HEK293T (cell line): ENCODE measurements around the gene CCSER1.

Source experiments
- CTCF ChIA-PET: fragments of 350-600 bp; formaldehyde crosslinking; extraction: SDS; loops from one replicate; lab custom pipeline; 2021; ENCODE audit warnings: antibody characterized with exemption, inconsistent platforms; lab: Yijun Ruan, JAX
- POLR2A ChIA-PET: fragments of 350-600 bp; formaldehyde crosslinking; extraction: SDS; loops from one replicate; lab custom pipeline; 2020; ENCODE audit warnings: antibody characterized with exemption, inconsistent platforms; lab: Yijun Ruan, JAX
- DNase-seq: peaks from one replicate; pipeline ENCODE4 v3.0.0; 2012; ENCODE audit warnings: mixed read lengths; ENCODE audit errors: extremely low spot score
- ARNT ChIP-seq: fragments of 450-650 bp; IDR thresholded peaks from 2 replicates; pipeline ENCODE4 v1.6.1; 2017; ENCODE audit warnings: mild to moderate bottlenecking
- BHLHE40 ChIP-seq: fragments of 450-650 bp; IDR thresholded peaks from 2 replicates; pipeline ENCODE4 v1.6.1; 2016; ENCODE audit warnings: mild to moderate bottlenecking, moderate library complexity, borderline replicate concordance
- CTBP1 ChIP-seq: fragments of 450-650 bp; IDR thresholded peaks from 2 replicates; pipeline ENCODE4 v1.6.1; 2016; ENCODE audit warnings: borderline replicate concordance
- ELF4 ChIP-seq: fragments of 450-650 bp; IDR thresholded peaks from 2 replicates; pipeline ENCODE4 v1.6.1; 2017; ENCODE audit warnings: antibody characterized with exemption
- FOXA1 ChIP-seq: fragments of 450-650 bp; IDR thresholded peaks from 2 replicates; pipeline ENCODE4 v1.6.1; 2016; ENCODE audit warnings: mild to moderate bottlenecking
- FOXK2 ChIP-seq: fragments of 450-650 bp; IDR thresholded peaks from 2 replicates; pipeline ENCODE4 v1.6.1; 2016; ENCODE audit warnings: mild to moderate bottlenecking
- FOXM1 ChIP-seq: fragments of 450-650 bp; IDR thresholded peaks from 2 replicates; pipeline ENCODE4 v1.6.1; 2017; ENCODE audit warnings: mild to moderate bottlenecking, borderline replicate concordance
- HDGF ChIP-seq: fragments of 450-650 bp; IDR thresholded peaks from 2 replicates; pipeline ENCODE4 v1.6.1; 2017; ENCODE audit warnings: antibody characterized with exemption, borderline replicate concordance
- L3MBTL2 ChIP-seq: fragments of 450-650 bp; conservative IDR thresholded peaks from 2 replicates; pipeline ENCODE4 v1.6.1; 2016; ENCODE audit warnings: mild to moderate bottlenecking
- LEF1 ChIP-seq: fragments of 450-650 bp; IDR thresholded peaks from 2 replicates; pipeline ENCODE4 v1.6.1; 2017; ENCODE audit warnings: mild to moderate bottlenecking, borderline replicate concordance
- NFRKB ChIP-seq: fragments of 450-650 bp; IDR thresholded peaks from 2 replicates; pipeline ENCODE4 v1.6.1; 2016; ENCODE audit warnings: mild to moderate bottlenecking, moderate library complexity
- PKNOX1 ChIP-seq: fragments of 450-650 bp; IDR thresholded peaks from 2 replicates; pipeline ENCODE4 v1.6.1; 2016
- SP1 ChIP-seq: fragments of 450-650 bp; IDR thresholded peaks from 2 replicates; pipeline ENCODE4 v1.6.1; 2017
- SUZ12 ChIP-seq: fragments of 450-650 bp; IDR thresholded peaks from 2 replicates; pipeline ENCODE4 v1.6.1; 2016; ENCODE audit warnings: mild to moderate bottlenecking
- TARDBP ChIP-seq: fragments of 450-650 bp; IDR thresholded peaks from 2 replicates; pipeline ENCODE4 v1.6.1; 2016
- ZNF384 ChIP-seq: fragments of 450-650 bp; IDR thresholded peaks from 2 replicates; pipeline ENCODE4 v1.6.1; 2016

The CCSER1 gene

GRCh38 chr4:90126805-90127204 is 389 bp upstream of the CCSER1 start:
- DNase-seq, result no peak
- ChIA-PET CTCF (no interaction called here), POLR2A (no interaction called here)
- TF ChIP-seq CTBP1 (no peak), ARNT (no peak), FOXK2 (no peak), SUZ12 (no peak), FOXA1 (no peak)

- ChIA-PET CTCF (no interaction called here), POLR2A (interaction anchor here (1.0 kb wide), 2 partner anchors 10 to 119 kb away, joined by 3 to 5 read pairs; no protein-coding TSS in a partner anchor)
- peak; percentile 38 for DNase-seq
- TF ChIP-seq FOXA1, result no peak
- TF ChIP-seq HDGF, result no peak
- TF ChIP-seq ARNT, result 0 out of 2 replicates have a peak, but pooled peaks have one; percentile 4
- TF ChIP-seq LEF1, result no peak
These were observed 632 bp downstream of the CCSER1 start for GRCh38 chr4:90127706-90128345.

- ChIA-PET CTCF (no interaction called here), POLR2A (interaction anchor here (0.6 to 1.0 kb wide), 3 partner anchors 8 to 118 kb away, joined by 3 to 5 read pairs (median 3); no protein-coding TSS in a partner anchor)
- DNase-seq, result no peak
- no peak for TF ChIP-seq HDGF
- no peak for TF ChIP-seq PKNOX1
These were observed 1.8 kb downstream of the CCSER1 start for GRCh38 chr4:90128961-90129495.

GRCh38 chr4:90130076-90130475 is 2.9 kb downstream of the CCSER1 start:
- CTCF ChIA-PET, result no interaction called here
- TF ChIP-seq HDGF (no peak), FOXK2 (no peak)
- DNase-seq, result peak; percentile 7
- POLR2A ChIA-PET, result no interaction called here

GRCh38 chr4:90137555-90137954 is 10.4 kb downstream of the CCSER1 start:
- ChIA-PET POLR2A (interaction anchor here (1.5 kb wide), 1 partner anchor 9 kb away, joined by 5 read pairs; no protein-coding TSS in a partner anchor), CTCF (no interaction called here)
- no peak for TF ChIP-seq L3MBTL2
- no peak for TF ChIP-seq FOXM1
- no peak for DNase-seq

- no peak for DNase-seq
- POLR2A ChIA-PET, result no interaction called here
- no peak for TF ChIP-seq FOXK2
- no peak for TF ChIP-seq SUZ12
- no peak for TF ChIP-seq TARDBP
- TF ChIP-seq L3MBTL2, result no peak
- TF ChIP-seq NFRKB, result no peak
- TF ChIP-seq ELF4, result no peak
- TF ChIP-seq HDGF, result no peak
- no peak for TF ChIP-seq CTBP1
- no peak for TF ChIP-seq PKNOX1
- TF ChIP-seq ZNF384, result no peak
- no peak for TF ChIP-seq SP1
- TF ChIP-seq BHLHE40, result no peak
- TF ChIP-seq FOXM1, result no peak
- no peak for TF ChIP-seq ARNT
- TF ChIP-seq LEF1, result no peak
- TF ChIP-seq FOXA1, result no peak
- CTCF ChIA-PET, result no interaction called here
These were observed 14.9 kb downstream of the CCSER1 start for GRCh38 chr4:90142081-90142480.

- ChIA-PET POLR2A (no interaction called here), CTCF (no interaction called here)
- no peak for DNase-seq
- TF ChIP-seq SP1, result no peak
These were observed 18.1 kb downstream of the CCSER1 start for GRCh38 chr4:90145319-90145718.

- DNase-seq, result no peak
- POLR2A ChIA-PET, result no interaction called here
- CTCF ChIA-PET, result no interaction called here
- TF ChIP-seq HDGF (no peak), PKNOX1 (no peak), CTBP1 (no peak), FOXK2 (no peak), SUZ12 (no peak), NFRKB (no peak)
These were observed 19.1 kb downstream of the CCSER1 start for GRCh38 chr4:90146306-90146705.
